GM18951 (cell line): ENCODE results near the gene RTN4R.
"Not testable (repeated sequence)": the region's sequence is repeated elsewhere in the genome, so short reads cannot be mapped to it uniquely, and the experiment has no call there.

ENCODE experiments used
- POLR2A ChIP-seq: IDR thresholded peaks from 4 replicates; pipeline ENCODE4 v1.6.1; 2011; ENCODE audit warnings: mild to moderate bottlenecking; ENCODE audit not compliant: insufficient read length, insufficient read depth; ENCODE audit errors: extremely low read depth
- in situ Hi-C: fragments of 300-500 bp; cut with MboI; formaldehyde crosslinking; loops from one replicate; pipeline ENCODE4 v1.12.0; 2022; ENCODE audit warnings: low sequenced_read_pairs, mixed read lengths, inconsistent platforms; ENCODE audit not compliant: unreplicated experiment

Gene RTN4R

GRCh38 chr22:20283674-20284066 lies 15.6 kb upstream of the RTN4R start:
- TF ChIP-seq POLR2A: no peak
- in situ Hi-C loops: no loop called here

GRCh38 chr22:20282901-20283673 lies 15.0 kb upstream of the RTN4R start:
- no peak for TF ChIP-seq POLR2A
- in situ Hi-C loops: no loop called here

GRCh38 chr22:20281891-20282290 lies 13.8 kb upstream of the RTN4R start:
- in situ Hi-C loops: no loop called here
- TF ChIP-seq POLR2A: no peak

- in situ Hi-C loops: not testable (repeated sequence)
Measured at GRCh38 chr22:20281473-20281872, 13.4 kb upstream of the RTN4R start.

GRCh38 chr22:20280866-20281265 lies 12.7 kb upstream of the RTN4R start:
- in situ Hi-C loops: no loop called here
- TF ChIP-seq POLR2A: no peak

- in situ Hi-C loops: not testable (repeated sequence)
Measured at GRCh38 chr22:20280163-20280562, 12.0 kb upstream of the RTN4R start.

- in situ Hi-C loops: loop anchor here (5.0 kb wide), 1 partner anchor 1317 kb away; no protein-coding TSS in a partner anchor
- no peak for TF ChIP-seq POLR2A
Measured at GRCh38 chr22:20279662-20280134, 11.6 kb upstream of the RTN4R start.

- in situ Hi-C loops: loop anchor here (5.0 kb wide), 1 partner anchor 1317 kb away; no protein-coding TSS in a partner anchor
Measured at GRCh38 chr22:20278726-20279490, 10.8 kb upstream of the RTN4R start.

GRCh38 chr22:20277936-20278635 lies 10.0 kb upstream of the RTN4R start:
- in situ Hi-C loops: loop anchor here (5.0 kb wide), 1 partner anchor 1316 kb away; no protein-coding TSS in a partner anchor

- in situ Hi-C loops: loop anchor here (5.0 kb wide), 1 partner anchor 1314 kb away; no protein-coding TSS in a partner anchor
- TF ChIP-seq POLR2A: no peak
Measured at GRCh38 chr22:20276468-20276867, 8.3 kb upstream of the RTN4R start.

GRCh38 chr22:20275836-20276235 lies 7.7 kb upstream of the RTN4R start:
- no peak for TF ChIP-seq POLR2A
- in situ Hi-C loops: loop anchor here (5.0 kb wide), 1 partner anchor 1314 kb away; no protein-coding TSS in a partner anchor

- in situ Hi-C loops: loop anchor here (5.0 kb wide), 1 partner anchor 1313 kb away; no protein-coding TSS in a partner anchor
Measured at GRCh38 chr22:20275325-20275724, 7.2 kb upstream of the RTN4R start.

- in situ Hi-C loops: not testable (repeated sequence)
Measured at GRCh38 chr22:20274374-20274773, 6.3 kb upstream of the RTN4R start.

- in situ Hi-C loops: no loop called here
- no peak for TF ChIP-seq POLR2A
Measured at GRCh38 chr22:20273758-20274181, 5.7 kb upstream of the RTN4R start.
